Occipital lobe (tissue), 2 donors: Measurements from ENCODE around the gene CHST7. TPM values are rescaled to one million over a fixed set of nuclear protein-coding genes. Genes with fewer than 3 reads are reported as not detected.

Experiments
- small RNA-seq: library from RNA; depleted of rRNA; stranded (forward); fragments of <200 nt; gene quantifications from one replicate; pipeline ENCODE3, GENCODE V24; 2014
- total RNA-seq: library from RNA; depleted of rRNA; stranded (reverse); fragments of >200 nt; gene quantifications from one replicate; pipeline ENCODE4 v1.2.3, GENCODE V29; 2014

The CHST7 gene
- total RNA-seq, 1 donor from 2014 or later: 6.7 TPM

Small RNA genes lying within 50 kb of the gene (small RNA-seq; reads per million reads assigned to genes)
- not detected for gene RF00017

Other genes starting within 250 kb of the CHST7 start
- gene ZNF674, start 28.3 kb upstream of the CHST7 start, total RNA-seq: 13.9 TPM
- gene SLC9A7, start 185.4 kb downstream of the CHST7 start, total RNA-seq: 26.2 TPM